ENCODE data around the gene GPR171.

The GPR171 gene

GRCh38 chr3:151230646-151231045 lies 27.6 kb upstream of the GPR171 start:
- H3F3A ChIP-seq (ENCODE audit: insufficient read depth) = no peaks in the 10 kb centered on the region
- no peaks in the 10 kb centered on the region for H3K9me3 ChIP-seq (ENCODE audit: insufficient read depth, low read length)
- no peaks in the 10 kb centered on the region for H3K79me2 ChIP-seq (ENCODE audit: insufficient read depth, low read length)
- H4K20me1 ChIP-seq (ENCODE audit: low read depth, low read length) = no peaks in the 10 kb centered on the region
- H3K9ac ChIP-seq (ENCODE audit: low read length) = no peak overlapping the region
- H3K27ac ChIP-seq (ENCODE audit: low read depth, low read length) = no peak overlapping the region
- no peak overlapping the region for H3K4me3 ChIP-seq (ENCODE audit: insufficient read depth, low read length, poor library complexity, severe bottlenecking)
- no peak overlapping the region for H2AFZ ChIP-seq (ENCODE audit: low read depth, low read length, severe bottlenecking)
- H3K36me3 ChIP-seq (ENCODE audit: low read length) = no peaks in the 10 kb centered on the region
- no peaks in the 10 kb centered on the region for H3K9me2 ChIP-seq (replicated peaks; ENCODE audit: insufficient read depth, low read length)
- no peaks in the 10 kb centered on the region for H3K27me3 ChIP-seq (ENCODE audit: low read length)
- no peak for TF ChIP-seq EZH2phosphoT487 (conservative IDR thresholded peaks at IDR 0.05; ENCODE audit: low read length)
- H3K4me2 ChIP-seq (ENCODE audit: low read depth, low read length, poor library complexity, severe bottlenecking) = no peak overlapping the region

- H3K9ac ChIP-seq (ENCODE audit: low read length) = no peak overlapping the region
- no peak overlapping the region for H3K4me3 ChIP-seq (ENCODE audit: insufficient read depth, low read length, poor library complexity, severe bottlenecking)
- no peaks in the 10 kb centered on the region for H3K9me3 ChIP-seq (ENCODE audit: insufficient read depth, low read length)
- no peaks in the 10 kb centered on the region for H3K27me3 ChIP-seq (ENCODE audit: low read length)
- no peaks in the 10 kb centered on the region for H3K79me2 ChIP-seq (ENCODE audit: insufficient read depth, low read length)
- no peaks in the 10 kb centered on the region for H4K20me1 ChIP-seq (ENCODE audit: low read depth, low read length)
- TF ChIP-seq EZH2phosphoT487 (conservative IDR thresholded peaks at IDR 0.05; ENCODE audit: low read length) (no peak), CTCF (IDR thresholded peaks at IDR 0.05; ENCODE audit: insufficient read depth, low read length, poor library complexity, severe bottlenecking) (no peak)
- no peaks in the 10 kb centered on the region for H3K9me2 ChIP-seq (replicated peaks; ENCODE audit: insufficient read depth, low read length)
- H2AFZ ChIP-seq (ENCODE audit: low read depth, low read length, severe bottlenecking) = no peak overlapping the region
- H3F3A ChIP-seq (ENCODE audit: insufficient read depth) = no peaks in the 10 kb centered on the region
- H3K4me2 ChIP-seq (ENCODE audit: low read depth, low read length, poor library complexity, severe bottlenecking) = no peak overlapping the region
- H3K36me3 ChIP-seq (ENCODE audit: low read length) = no peaks in the 10 kb centered on the region
- H3K27ac ChIP-seq (ENCODE audit: low read depth, low read length) = no peak overlapping the region
Observed at GRCh38 chr3:151228666-151229040, 25.6 kb upstream of the GPR171 start.

GRCh38 chr3:151227807-151228665 lies 25.0 kb upstream of the GPR171 start:
- no peak overlapping the region for H3K27ac ChIP-seq (ENCODE audit: low read depth, low read length)
- no peak overlapping the region for H2AFZ ChIP-seq (ENCODE audit: low read depth, low read length, severe bottlenecking)

More at GRCh38 chr3:151227807-151228665, 25.0 kb upstream of the GPR171 start:
- Histone ChIP-seq H3K36me3 (ENCODE audit: low read length) (no peaks in the 10 kb centered on the region), H3K4me2 (ENCODE audit: low read depth, low read length, poor library complexity, severe bottlenecking) (no peak overlapping the region), H3F3A (ENCODE audit: insufficient read depth) (no peaks in the 10 kb centered on the region), H3K9me3 (ENCODE audit: insufficient read depth, low read length) (no peaks in the 10 kb centered on the region), H3K9me2 (replicated peaks; ENCODE audit: insufficient read depth, low read length) (no peaks in the 10 kb centered on the region), H3K79me2 (ENCODE audit: insufficient read depth, low read length) (no peaks in the 10 kb centered on the region), H3K9ac (ENCODE audit: low read length) (no peak overlapping the region), H4K20me1 (ENCODE audit: low read depth, low read length) (no peaks in the 10 kb centered on the region), H3K27me3 (ENCODE audit: low read length) (no peaks in the 10 kb centered on the region), H3K4me3 (ENCODE audit: insufficient read depth, low read length, poor library complexity, severe bottlenecking) (no peak overlapping the region)
- TF ChIP-seq EZH2phosphoT487 (conservative IDR thresholded peaks at IDR 0.05; ENCODE audit: low read length) = no peak
- peak; percentile 84 for TF ChIP-seq CTCF (IDR thresholded peaks at IDR 0.05; ENCODE audit: insufficient read depth, low read length, poor library complexity, severe bottlenecking)
